ENCODE data around the gene BST2.

Gene BST2, protein sequence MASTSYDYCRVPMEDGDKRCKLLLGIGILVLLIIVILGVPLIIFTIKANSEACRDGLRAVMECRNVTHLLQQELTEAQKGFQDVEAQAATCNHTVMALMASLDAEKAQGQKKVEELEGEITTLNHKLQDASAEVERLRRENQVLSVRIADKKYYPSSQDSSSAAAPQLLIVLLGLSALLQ

DNA sequence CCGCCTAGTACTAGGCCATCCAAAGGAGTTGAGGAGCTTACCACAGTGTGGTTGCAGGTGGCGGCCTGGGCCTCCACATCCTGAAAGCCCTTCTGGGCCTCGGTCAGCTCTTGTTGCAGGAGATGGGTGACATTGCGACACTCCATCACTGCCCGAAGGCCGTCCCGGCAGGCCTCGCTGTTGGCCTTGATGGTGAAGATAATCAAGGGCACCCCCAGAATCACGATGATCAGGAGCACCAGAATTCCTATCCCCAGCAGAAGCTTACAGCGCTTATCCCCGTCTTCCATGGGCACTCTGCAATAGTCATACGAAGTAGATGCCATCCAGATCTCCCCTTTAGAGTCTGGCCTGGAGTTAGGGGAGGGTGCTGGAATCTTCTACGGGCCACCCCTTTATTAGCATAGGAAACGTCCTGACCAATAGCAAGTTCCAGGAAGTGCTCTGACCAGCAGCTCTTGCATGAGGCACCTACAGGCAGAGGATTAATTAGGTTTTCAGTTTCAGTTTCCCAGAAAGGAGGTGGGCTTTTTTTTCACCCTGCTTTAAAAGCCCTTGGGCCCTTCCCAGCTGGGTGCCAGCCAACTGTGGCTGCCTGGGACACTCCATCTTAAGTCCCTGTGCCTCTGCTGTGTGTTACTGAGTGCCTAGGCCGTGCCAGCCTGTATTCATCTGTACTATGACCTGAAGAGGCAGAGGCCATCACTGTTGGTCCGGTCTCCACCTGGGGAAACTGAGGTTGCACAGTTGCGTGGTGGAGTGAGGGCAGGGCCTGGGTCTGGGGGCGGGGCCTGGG, at the start of gene BST2:
Gene BST2, minus strand, starts transcription at position 381 of the 796 bp plus-strand sequence. Its CDS starts 55 bp downstream, at position 326.
- peak; percentile 87 to 88 for ATAC-seq

DNA sequence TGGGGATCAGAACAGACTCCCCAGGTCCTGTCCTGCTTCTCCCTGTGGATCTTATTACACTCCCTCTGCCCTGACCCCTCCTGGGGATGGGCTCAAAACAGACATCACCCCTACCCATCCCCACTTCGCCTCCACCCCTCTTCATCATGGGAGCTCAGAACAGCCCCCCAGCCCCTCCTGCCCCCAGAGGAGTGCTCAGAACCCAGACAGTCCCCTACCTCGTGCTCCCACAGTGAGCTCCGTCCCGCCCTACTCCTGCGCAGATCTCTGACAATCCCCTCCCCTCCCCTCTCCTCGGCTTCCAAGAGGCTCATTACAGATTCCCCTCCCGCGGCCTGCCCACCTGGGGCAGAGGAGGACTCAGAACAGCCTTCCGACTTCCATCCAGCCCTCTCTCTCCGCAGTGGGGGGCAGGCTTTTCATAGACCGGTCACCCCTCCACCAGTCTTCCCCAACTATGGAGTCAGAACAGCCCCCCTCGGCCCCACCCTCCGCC, 49.2 kb upstream of the BST2 start:
- ATAC-seq: no peak

DNA sequence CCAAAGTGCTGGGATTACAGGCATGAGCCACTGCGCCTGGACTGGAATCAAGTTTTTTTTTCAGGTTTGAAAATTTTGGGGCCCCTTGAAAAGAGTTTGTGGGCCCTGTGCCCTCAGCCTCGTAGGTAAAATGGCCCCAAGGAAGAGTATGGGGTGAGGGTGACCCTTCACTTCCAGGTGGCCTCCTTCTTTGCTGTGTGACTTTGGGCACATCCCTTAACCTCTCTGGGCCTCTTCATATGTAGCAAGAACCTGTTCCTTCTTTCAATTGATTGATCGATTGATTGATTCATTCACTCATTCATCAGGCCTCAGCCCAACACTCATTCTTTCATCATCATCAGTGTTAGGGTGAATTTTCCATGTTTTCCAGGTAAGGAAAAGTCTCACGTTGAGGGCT, 46.4 kb upstream of the BST2 start:
- ATAC-seq: no peak

DNA sequence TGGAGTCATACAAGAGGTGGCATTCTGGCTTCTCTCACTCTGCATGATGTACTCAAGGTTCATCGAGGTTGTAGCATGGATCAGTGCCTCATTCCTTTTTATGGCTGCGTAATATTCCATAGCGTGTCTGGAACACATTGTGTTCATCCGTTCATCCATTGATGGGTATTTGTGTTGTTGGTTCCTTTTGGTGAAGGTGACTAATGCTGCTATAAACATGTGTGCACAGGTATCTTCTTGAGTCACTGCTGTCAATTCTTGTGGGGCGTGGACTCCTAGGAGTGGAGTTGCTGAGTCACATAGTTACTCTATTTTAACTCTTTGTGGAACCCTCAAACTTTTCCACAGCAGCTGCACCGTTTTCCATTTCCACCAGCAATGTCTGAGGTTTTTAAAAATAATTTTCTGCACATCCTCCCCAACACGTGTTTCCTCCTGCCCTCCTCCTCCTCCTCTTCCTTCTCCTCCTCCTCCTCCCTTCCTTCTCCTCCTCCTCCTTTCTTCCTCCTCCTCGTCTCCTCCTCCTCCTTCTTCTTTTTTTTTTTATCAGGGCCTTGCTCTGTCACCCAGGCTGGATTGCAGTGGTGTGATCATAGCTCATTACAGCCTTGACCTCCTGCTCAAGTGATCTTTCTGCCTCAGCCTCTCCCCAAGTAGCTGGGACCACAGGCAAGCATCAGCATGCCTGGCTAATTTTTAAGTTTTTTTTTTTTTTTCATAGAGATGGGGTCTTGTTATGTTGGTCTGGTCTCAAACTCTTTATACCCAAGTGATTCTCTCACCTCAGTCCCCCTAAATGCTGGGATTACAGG, 45.0 kb upstream of the BST2 start:
- ATAC-seq: peak; percentile 97 to 98

DNA sequence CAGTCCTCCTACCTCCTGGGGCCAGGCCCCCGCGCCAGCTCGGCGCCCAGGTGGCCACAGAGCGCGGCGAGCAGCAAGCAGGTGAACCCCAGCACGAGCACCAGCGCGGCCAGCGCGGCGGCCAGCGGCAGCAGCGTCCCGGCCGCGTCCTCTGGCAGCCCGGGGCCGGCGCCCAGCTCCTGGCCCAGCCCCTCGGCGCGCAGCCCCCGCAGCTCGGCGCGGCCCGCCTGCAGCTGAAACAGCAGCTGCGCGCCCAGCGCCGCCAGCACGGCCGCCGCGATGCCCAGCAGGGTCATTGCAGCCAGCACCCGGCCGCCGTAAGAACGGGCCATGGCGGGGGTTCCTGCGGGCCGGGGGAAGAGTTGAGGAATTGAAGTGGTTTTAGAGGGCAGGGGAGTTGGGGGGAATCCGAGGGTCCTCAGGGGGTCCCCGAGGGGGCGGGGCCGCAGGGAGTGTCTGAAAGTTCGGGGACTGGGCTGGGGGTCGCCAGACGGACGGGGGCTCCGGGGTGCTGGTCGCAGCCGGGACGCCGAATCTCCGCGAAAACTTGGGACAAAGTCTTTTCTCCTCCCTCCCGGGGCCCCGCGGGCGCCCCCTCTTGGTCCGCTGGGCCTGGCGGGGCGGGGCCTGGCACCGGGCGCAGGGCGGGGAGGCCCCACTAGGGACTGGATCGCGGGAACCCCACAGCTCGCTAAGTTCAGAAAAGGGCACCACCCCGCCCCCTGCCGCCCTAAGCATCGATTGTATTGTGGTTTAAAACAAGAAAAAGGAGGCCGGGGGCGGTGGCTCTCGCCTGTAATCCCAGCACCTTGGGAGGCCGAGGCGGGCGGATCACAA, 42.9 kb upstream of the BST2 start, which contains the start of gene TMEM221:
Gene TMEM221, minus strand, starts transcription at position 538 of the 837 bp plus-strand sequence. Its CDS starts 206 bp downstream, at position 332.
- ATAC-seq: peak; percentile 41 to 43

GRCh38 chr19:17447704-17448130, 42.3 kb upstream of the BST2 start:
- no peak for ATAC-seq

DNA sequence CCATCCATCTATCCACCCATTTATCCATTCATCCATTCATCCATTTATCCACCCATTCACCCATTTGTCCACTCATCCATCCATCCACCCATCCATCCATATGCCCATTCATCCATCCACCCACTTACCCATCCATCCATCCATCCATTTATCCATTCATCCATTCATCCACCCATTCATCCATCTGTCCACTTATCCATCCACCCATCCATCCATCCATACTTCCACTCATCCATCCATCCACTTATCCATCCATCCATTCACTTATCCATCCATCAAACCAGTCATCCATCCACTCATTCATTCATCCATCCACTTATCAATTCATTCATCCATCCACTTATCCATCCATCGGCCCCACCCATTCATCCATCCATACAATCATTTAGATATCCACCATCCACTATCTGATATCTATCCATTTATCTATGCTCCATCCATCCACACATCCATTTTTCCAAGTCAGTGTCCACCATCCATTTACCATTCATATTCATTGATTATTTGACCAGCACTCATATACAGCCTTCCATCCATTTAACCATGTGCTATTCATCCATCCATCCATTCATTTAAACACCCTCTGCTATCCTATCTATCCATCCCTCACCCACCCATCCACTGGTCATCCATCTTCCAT, 40.2 kb upstream of the BST2 start:
- ATAC-seq: no peak

- peak; percentile 63 to 67 for ATAC-seq
These were observed 36.0 kb upstream of the BST2 start for GRCh38 chr19:17441241-17442021.

- no peak for ATAC-seq
These were observed 31.4 kb upstream of the BST2 start for GRCh38 chr19:17436874-17437267.

- no peak for ATAC-seq
These were observed 30.9 kb upstream of the BST2 start for GRCh38 chr19:17436094-17436873.

GRCh38 chr19:17435218-17435617, 29.8 kb upstream of the BST2 start:
- no peak for ATAC-seq

GRCh38 chr19:17431417-17431816, 26.0 kb upstream of the BST2 start:
- ATAC-seq: no peak

DNA sequence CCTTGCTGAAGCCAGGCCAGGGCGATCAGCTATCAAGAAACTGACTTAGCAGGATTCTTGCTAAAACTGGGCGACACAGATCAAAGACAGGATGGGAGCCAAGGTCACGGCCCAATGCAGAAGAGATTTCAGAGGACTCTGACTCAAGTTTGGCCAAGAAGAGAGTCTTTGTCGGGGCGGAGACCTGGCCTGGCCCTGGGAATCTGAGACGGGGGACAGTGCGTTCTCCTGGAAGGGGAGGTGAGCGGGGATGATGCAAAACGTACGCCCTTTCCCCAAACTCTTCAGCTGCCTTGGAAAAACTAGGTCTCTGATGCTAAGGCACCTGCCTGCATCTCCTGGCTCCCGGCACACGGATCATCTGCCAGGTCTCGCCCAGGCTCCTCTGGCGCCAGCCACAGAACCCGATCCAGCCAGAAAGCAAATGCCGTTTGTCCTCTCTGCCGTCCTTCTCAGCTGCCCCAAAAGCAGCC, 24.2 kb upstream of the BST2 start:
- no peak for ATAC-seq

GRCh38 chr19:17424743-17425365, 19.4 kb upstream of the BST2 start:
- peak in 1 of 2 donors; percentile 33 for ATAC-seq

- no peak for ATAC-seq
These were observed 18.2 kb upstream of the BST2 start for GRCh38 chr19:17423429-17424208.

- ATAC-seq: no peak
These were observed 16.5 kb upstream of the BST2 start for GRCh38 chr19:17421942-17422341.

- no peak for ATAC-seq
These were observed 15.1 kb upstream of the BST2 start for GRCh38 chr19:17420475-17420924.

All from activated CD4-positive, CD25-positive, alpha-beta regulatory T cell treated with anti-CD3 and anti-CD28 coated beads, Interleukin-2, amount 50 U/mL, for 24 hours (primary cell).